Endodermal cell (in vitro differentiated cells): ENCODE results near the gene SIN3B. TPM values are rescaled to one million over a fixed set of nuclear protein-coding genes. Genes with fewer than 3 reads are reported as not detected.

Experiments
- DNase-seq: peaks from one replicate; pipeline ENCODE4 v3.0.0-alpha.2; 2017
- H3K27ac ChIP-seq: 2 replicates; pipeline ENCODE4 v1.5.1; 2013; ENCODE audit warnings: mild to moderate bottlenecking, low read depth, low read length, moderate library complexity
- H3K27me3 ChIP-seq: 2 replicates; pipeline ENCODE4 v1.6.1; 2013; ENCODE audit warnings: mild to moderate bottlenecking, low read length, moderate library complexity; ENCODE audit not compliant: insufficient read depth, control insufficient read depth, poor library complexity, severe bottlenecking
- H3K36me3 ChIP-seq: 2 replicates; pipeline ENCODE4 v1.7.0; 2013; ENCODE audit warnings: mild to moderate bottlenecking, low read length, moderate library complexity; ENCODE audit not compliant: control insufficient read depth, insufficient read depth
- H3K4me1 ChIP-seq: one replicate; pipeline ENCODE4 v1.7.0; 2013; ENCODE audit warnings: low read length; ENCODE audit not compliant: control insufficient read depth, insufficient read depth
- H3K4me3 ChIP-seq: 2 replicates; pipeline ENCODE4 v1.5.1; 2013; ENCODE audit warnings: mild to moderate bottlenecking, low read length, moderate library complexity
- H3K9ac ChIP-seq: 2 replicates; pipeline ENCODE4 v1.6.1; 2013; ENCODE audit warnings: mild to moderate bottlenecking, low read length, moderate library complexity; ENCODE audit not compliant: poor library complexity, severe bottlenecking; ENCODE audit errors: extremely low read depth
- H3K9me3 ChIP-seq: 2 replicates; pipeline ENCODE4 v1.6.1; 2013; ENCODE audit warnings: mild to moderate bottlenecking, low read length, moderate library complexity; ENCODE audit not compliant: control insufficient read depth
- H3K27ac Mint-ChIP-seq: 2 replicates; pipeline ENCODE4 v1.8.0; 2020; ENCODE audit warnings: mixed read lengths
- H3K27me3 Mint-ChIP-seq: 2 replicates; pipeline ENCODE4 v1.8.0; 2021; ENCODE audit warnings: mild to moderate bottlenecking, mixed read lengths; ENCODE audit not compliant: insufficient read depth
- H3K36me3 Mint-ChIP-seq: 2 replicates; pipeline ENCODE4 v1.8.0; 2020; ENCODE audit warnings: low read depth, mixed read lengths
- H3K4me1 Mint-ChIP-seq: 2 replicates; pipeline ENCODE4 v1.8.0; 2020; ENCODE audit warnings: mixed read lengths
- H3K4me3 Mint-ChIP-seq: 2 replicates; pipeline ENCODE4 v1.8.0; 2020; ENCODE audit warnings: mild to moderate bottlenecking, moderate library complexity, mixed read lengths
- H3K9me3 Mint-ChIP-seq: 2 replicates; pipeline ENCODE4 v1.8.0; 2020; ENCODE audit warnings: mild to moderate bottlenecking, mixed read lengths
- WGBS, 2 experiments: methylation state at CpG; one replicate each; pipeline versions ENCODE4 v1.1.5 to v1.1.7; 2013; ENCODE audit warnings: missing lambda C conversion rate in 2 of 2, mixed read lengths in 1 of 2; ENCODE audit not compliant: insufficient coverage in 1 of 2, insufficient read length in 1 of 2; 5-methylcytosine and 5-hydroxymethylcytosine counted together
- total RNA-seq, 2 donors: library from RNA; stranded (reverse); fragmentation: NEBNext Ultra II Directional in 1 of 2; extraction: Animal tissue kit (Norgen Biotek cat#: 25700) in 1 of 2; gene quantifications; 2 replicates in 1 of 2; 3 replicates in 1 of 2; pipeline ENCODE4 v1.2.1, GENCODE V29; 2021
- TF ChIP-seq, protein P1 (sequence below): fragments of 200-600 bp; sonication (generic); conservative IDR thresholded peaks from 2 replicates; pipeline ENCODE4 v1.5.0; 2021; ENCODE audit warnings: antibody characterized with exemption, mild to moderate bottlenecking

SIN3B gene
- total RNA-seq, 2 donors from 2014 or later: 68.0 to 78.4 TPM

DNA sequence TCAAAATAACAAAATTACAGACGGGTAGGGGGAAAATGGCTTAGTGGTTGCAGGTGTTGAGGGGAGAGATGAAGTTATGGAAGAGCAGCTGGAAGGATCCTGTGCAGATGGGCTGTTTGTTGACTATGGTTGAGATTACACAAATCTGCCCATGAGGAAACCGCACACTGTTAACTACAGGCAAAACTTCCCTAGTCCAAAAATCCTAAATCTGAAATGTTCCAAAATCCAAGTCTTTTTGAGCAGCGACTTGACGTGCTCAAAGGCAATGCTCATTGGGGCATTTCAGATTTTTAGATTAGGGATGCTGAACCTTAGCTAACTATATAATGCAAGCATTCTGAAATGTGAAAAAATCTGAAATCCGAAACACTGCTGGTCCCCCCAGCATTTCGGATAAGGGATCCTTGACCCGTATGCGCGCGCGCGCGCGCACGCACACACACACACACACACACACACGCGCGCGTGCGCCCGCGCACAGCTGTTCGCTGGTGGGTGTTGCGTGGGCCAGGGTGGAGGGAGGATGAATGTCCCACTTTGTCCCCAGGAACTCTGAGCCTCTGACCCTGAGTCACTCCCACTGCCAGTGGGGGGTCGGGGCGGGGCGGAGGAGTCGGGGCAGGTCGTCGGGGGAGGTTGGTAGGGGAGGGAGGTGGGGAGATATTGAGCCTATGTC lies 66.4 kb downstream of the SIN3B start:
- Mint-ChIP-seq H3K4me1 (no peaks in the 10 kb centered on the region), H3K9me3 (no peaks in the 10 kb centered on the region), H3K27me3 (peaks cover 24% of the 10 kb centered on the region), H3K36me3 (no peaks in the 10 kb centered on the region), H3K27ac (no peak overlapping the region), H3K4me3 (peak overlapping the region; percentile 58)
- Histone ChIP-seq H3K4me1 (no peaks in the 10 kb centered on the region), H3K27ac (no peak overlapping the region), H3K27me3 (peaks cover 31% of the 10 kb centered on the region), H3K4me3 (no peak overlapping the region), H3K9me3 (no peaks in the 10 kb centered on the region), H3K36me3 (no peaks in the 10 kb centered on the region), H3K9ac (no peak overlapping the region)
- TF ChIP-seq, protein P1, sequence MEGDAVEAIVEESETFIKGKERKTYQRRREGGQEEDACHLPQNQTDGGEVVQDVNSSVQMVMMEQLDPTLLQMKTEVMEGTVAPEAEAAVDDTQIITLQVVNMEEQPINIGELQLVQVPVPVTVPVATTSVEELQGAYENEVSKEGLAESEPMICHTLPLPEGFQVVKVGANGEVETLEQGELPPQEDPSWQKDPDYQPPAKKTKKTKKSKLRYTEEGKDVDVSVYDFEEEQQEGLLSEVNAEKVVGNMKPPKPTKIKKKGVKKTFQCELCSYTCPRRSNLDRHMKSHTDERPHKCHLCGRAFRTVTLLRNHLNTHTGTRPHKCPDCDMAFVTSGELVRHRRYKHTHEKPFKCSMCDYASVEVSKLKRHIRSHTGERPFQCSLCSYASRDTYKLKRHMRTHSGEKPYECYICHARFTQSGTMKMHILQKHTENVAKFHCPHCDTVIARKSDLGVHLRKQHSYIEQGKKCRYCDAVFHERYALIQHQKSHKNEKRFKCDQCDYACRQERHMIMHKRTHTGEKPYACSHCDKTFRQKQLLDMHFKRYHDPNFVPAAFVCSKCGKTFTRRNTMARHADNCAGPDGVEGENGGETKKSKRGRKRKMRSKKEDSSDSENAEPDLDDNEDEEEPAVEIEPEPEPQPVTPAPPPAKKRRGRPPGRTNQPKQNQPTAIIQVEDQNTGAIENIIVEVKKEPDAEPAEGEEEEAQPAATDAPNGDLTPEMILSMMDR: no peak
- no peak for DNase-seq
- 64 to 100% methylated on average over 3 to 23 of the region's 30 CpGs for WGBS, 2 experiments

DNA sequence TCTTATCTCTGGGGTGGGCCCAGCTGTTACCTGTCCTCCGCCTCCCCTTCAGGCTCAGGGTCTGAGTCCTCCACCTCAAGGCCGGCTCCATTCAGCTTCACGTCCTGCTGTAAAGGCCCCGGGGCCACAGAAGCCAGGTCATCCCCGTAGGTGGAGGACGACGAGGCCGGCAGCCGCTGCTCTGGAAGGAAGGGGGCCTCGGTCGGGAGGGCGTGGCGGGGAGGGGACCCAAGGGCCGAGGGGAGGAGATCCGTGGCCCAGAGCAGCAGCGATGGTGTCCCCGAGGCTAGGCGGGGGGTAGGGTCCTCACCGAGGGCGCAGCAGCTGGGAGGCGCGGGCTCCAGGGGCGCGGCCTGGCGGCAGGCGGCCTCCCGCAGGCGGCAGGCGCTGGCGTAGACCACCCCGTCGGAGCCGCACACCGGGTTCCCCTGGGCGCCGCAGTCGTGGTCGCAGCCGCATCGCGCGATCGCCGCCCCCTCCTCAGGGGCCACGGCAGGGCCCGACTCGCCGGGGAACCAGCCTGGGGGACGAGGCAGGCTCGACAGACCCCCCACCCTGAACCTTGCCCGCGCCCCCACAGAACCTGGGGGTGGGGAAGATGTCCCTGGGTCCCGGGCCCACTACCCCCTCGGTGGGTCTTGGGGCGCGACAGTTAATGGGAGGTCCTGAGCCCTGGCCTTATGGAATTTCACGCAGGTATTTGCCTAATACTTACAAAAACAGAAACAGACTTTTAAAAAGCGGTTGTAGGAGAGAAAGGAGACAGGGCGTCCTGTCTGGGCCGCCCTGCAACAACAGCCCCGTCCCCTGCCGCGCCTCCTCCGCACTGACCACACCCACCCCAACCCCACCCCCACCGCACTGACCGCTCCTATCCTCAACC lies 67.2 kb downstream of the SIN3B start:
- no peaks in the 10 kb centered on the region for H3K9me3 Mint-ChIP-seq
- peaks cover 24% of the 10 kb centered on the region for H3K27me3 Mint-ChIP-seq
- peak overlapping the region; percentile 74 for H3K4me3 ChIP-seq
- H3K27me3 ChIP-seq: peaks cover 31% of the 10 kb centered on the region
- 2 to 7% methylated on average over 31 to 57 of the region's 66 CpGs for WGBS, 2 experiments
- no peak overlapping the region for H3K27ac Mint-ChIP-seq
- H3K4me1 Mint-ChIP-seq: no peaks in the 10 kb centered on the region
- TF ChIP-seq, protein P1: no peak
- no peak overlapping the region for H3K27ac ChIP-seq
- H3K4me3 Mint-ChIP-seq: peak overlapping the region; percentile 58
- H3K4me1 ChIP-seq: no peaks in the 10 kb centered on the region
- H3K36me3 Mint-ChIP-seq: no peaks in the 10 kb centered on the region
- peak overlapping the region; percentile 34 for H3K9ac ChIP-seq
- H3K36me3 ChIP-seq: no peaks in the 10 kb centered on the region
- DNase-seq: peak; percentile 85
- no peaks in the 10 kb centered on the region for H3K9me3 ChIP-seq

DNA sequence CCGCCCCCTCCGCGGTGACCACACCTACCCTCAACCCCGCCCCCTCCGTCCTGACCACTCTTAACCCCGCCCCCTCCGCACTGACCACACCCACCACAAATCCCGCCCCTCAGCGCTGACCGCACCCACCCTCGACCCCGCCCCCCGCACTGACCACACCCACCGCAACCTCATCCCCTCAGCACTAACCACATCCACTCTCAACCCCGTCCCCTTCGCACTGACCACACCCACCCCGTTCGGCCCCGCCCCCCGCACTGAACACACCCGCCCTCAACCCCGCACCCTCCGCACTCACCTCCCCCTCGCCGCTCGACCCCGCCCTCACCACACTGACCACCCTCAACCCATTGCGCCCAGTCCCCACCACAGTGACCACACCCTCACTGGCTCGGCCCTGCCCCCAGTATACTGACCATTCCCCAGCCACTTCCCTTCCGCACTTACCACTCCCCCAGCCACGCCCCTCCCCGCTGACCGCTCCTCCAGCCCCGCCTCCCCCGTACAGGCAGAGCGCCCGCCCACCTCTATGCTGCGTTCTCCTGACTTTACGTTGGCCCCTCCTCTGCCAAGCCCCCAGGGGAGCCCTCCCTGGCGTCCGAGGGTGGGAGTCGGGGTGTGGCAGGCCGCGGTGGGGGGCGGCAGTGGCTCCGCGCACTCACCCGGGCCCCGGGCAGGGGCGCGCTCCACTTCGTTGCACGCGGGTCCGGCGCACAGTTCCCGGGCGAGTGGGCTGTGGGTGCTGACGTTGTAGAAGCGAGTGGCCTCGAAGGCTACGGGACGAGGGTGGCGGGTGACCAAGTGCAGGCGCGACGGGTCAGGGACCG lies 68.0 kb downstream of the SIN3B start:
- no peak overlapping the region for H3K27ac ChIP-seq

More for the DNA sequence above, 68.0 kb downstream of the SIN3B start:
- Histone ChIP-seq H3K4me3 (peak overlapping the region; percentile 76), H3K9ac (no peak overlapping the region), H3K36me3 (no peaks in the 10 kb centered on the region), H3K9me3 (no peaks in the 10 kb centered on the region), H3K27me3 (peaks cover 31% of the 10 kb centered on the region), H3K4me1 (no peaks in the 10 kb centered on the region)
- no peaks in the 10 kb centered on the region for H3K9me3 Mint-ChIP-seq
- 0 to 1% methylated on average over 4 to 57 of the region's 68 CpGs for WGBS, 2 experiments
- no peak overlapping the region for H3K27ac Mint-ChIP-seq
- H3K4me3 Mint-ChIP-seq: peak overlapping the region; percentile 58
- peak; percentile 99 for DNase-seq
- no peaks in the 10 kb centered on the region for H3K4me1 Mint-ChIP-seq
- TF ChIP-seq, protein P1: no peak
- no peaks in the 10 kb centered on the region for H3K36me3 Mint-ChIP-seq
- H3K27me3 Mint-ChIP-seq: peaks cover 24% of the 10 kb centered on the region
